GM12878 (cell line): ENCODE results near the gene CYYR1.

Experiments used
- CBFB ChIP-seq: IDR thresholded peaks from 2 replicates; pipeline ENCODE4 v1.6.1; 2016; ENCODE audit warnings: antibody characterized with exemption, low read depth
- POLR2A ChIP-seq: IDR thresholded peaks from 2 replicates; pipeline ENCODE4 v1.6.1; 2011; ENCODE audit warnings: low read depth, mild to moderate bottlenecking, low read length
- RFX5 ChIP-seq: IDR thresholded peaks from 2 replicates; pipeline ENCODE4 v1.6.1; 2011; ENCODE audit warnings: low read depth, low read length, improper control_type of control experiment
- TF ChIP-seq, protein P1 (sequence below), 3 experiments: IDR thresholded peaks in 2 of 3; conservative IDR thresholded peaks in 1 of 3; 2 replicates each; pipeline ENCODE4 v1.5.1; 2011; ENCODE audit warnings: low read depth in 3 of 3, low read length in 3 of 3, mild to moderate bottlenecking in 3 of 3, control low read depth in 2 of 3, moderate library complexity in 2 of 3, inconsistent platforms in 1 of 3, mixed read lengths in 1 of 3; ENCODE audit not compliant: control insufficient read depth in 2 of 3, insufficient read depth in 1 of 3; ENCODE audit errors: extremely low read depth in 1 of 3
- TF ChIP-seq, protein P2 (sequence below): IDR thresholded peaks from 2 replicates; pipeline ENCODE4 v1.6.1; 2011; ENCODE audit warnings: borderline replicate concordance, low read depth, mild to moderate bottlenecking, moderate library complexity, mixed read lengths, low read length; ENCODE audit not compliant: insufficient read depth; ENCODE audit errors: extremely low read length

DNA sequence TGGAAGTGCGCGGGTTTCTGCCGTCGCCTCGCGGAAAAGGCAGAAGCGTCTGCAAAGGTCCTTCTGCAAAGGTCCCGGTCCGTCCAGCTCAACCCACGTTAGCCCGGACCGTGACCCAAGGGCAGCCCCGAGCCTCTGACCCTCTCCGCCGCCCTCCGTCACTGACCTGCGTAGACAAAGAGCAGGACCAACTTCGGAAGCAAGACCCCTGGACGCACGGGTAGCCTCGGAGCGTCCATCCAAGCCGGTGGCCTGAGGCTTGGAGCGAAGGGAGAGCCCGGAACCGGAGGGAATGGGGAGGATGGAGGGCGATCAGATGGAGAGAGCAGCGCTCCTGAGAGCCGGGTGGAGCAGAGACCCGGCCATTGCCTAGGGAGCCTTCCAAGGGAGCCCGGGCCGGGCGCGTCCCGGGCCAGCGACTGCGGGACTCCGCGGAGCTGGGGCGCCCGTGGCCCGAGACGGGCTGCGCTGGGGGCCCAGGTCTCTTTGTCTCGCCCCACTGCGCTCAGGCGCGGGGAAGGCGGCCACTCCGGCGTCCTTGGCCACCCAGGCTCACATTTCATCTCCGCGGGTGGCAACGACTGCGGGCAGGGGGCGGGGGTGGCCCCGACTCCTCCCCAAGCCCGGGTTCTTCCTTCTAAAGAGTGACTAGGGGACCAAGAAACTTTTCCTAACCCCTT, at the start of gene CYYR1:
- TF ChIP-seq POLR2A = no peak
- TF ChIP-seq RFX5 = no peak
- no peak for TF ChIP-seq CBFB
- TF ChIP-seq, protein P1, sequence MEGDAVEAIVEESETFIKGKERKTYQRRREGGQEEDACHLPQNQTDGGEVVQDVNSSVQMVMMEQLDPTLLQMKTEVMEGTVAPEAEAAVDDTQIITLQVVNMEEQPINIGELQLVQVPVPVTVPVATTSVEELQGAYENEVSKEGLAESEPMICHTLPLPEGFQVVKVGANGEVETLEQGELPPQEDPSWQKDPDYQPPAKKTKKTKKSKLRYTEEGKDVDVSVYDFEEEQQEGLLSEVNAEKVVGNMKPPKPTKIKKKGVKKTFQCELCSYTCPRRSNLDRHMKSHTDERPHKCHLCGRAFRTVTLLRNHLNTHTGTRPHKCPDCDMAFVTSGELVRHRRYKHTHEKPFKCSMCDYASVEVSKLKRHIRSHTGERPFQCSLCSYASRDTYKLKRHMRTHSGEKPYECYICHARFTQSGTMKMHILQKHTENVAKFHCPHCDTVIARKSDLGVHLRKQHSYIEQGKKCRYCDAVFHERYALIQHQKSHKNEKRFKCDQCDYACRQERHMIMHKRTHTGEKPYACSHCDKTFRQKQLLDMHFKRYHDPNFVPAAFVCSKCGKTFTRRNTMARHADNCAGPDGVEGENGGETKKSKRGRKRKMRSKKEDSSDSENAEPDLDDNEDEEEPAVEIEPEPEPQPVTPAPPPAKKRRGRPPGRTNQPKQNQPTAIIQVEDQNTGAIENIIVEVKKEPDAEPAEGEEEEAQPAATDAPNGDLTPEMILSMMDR (IDR thresholded peaks at IDR 0.05 in 2 of 3, conservative IDR thresholded peaks at IDR 0.05 in 1 of 3; ENCODE audit: control insufficient read depth in 2 of 3, extremely low read depth in 1 of 3, insufficient read depth in 1 of 3, low read depth in 3 of 3, low read length in 3 of 3) = no peak
- TF ChIP-seq, protein P2, sequence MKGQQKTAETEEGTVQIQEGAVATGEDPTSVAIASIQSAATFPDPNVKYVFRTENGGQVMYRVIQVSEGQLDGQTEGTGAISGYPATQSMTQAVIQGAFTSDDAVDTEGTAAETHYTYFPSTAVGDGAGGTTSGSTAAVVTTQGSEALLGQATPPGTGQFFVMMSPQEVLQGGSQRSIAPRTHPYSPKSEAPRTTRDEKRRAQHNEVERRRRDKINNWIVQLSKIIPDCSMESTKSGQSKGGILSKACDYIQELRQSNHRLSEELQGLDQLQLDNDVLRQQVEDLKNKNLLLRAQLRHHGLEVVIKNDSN = no peak
